A673 (cell line): ENCODE data around the gene RPL36AL. TPM values are rescaled to one million over a fixed set of nuclear protein-coding genes. Genes with fewer than 3 reads are reported as not detected.

Experiments used
- BruUV-seq: library from RNA; stranded (reverse); fragments of 400-500 nt; replicated peaks from 2 replicates; lab custom pipeline; 2021; lab: Mats Ljungman, UMichigan
- CTCF ChIA-PET: fragments of 300-600 bp; sonication (Branson Sonifier 250); formaldehyde crosslinking; loops from one replicate; lab custom pipeline; 2022; ENCODE audit warnings: antibody characterized with exemption; lab: Charles Lee
- POLR2A ChIA-PET: fragments of 300-600 bp; sonication (Branson Sonifier 250); formaldehyde crosslinking; loops from one replicate; lab custom pipeline; 2022; ENCODE audit warnings: antibody characterized with exemption; ENCODE audit not compliant: low non-redundant PET; lab: Charles Lee
- DNase-seq: peaks from one replicate; pipeline ENCODE4 v3.0.0-alpha.2; 2015; ENCODE audit warnings: low spot score
- H3K27ac ChIP-seq: fragments of 200-600 bp; sonication (generic); 2 replicates; pipeline ENCODE4 v1.5.1; 2016; ENCODE audit warnings: mixed run types, low read depth, mild to moderate bottlenecking, mixed read lengths, antibody characterized with exemption, low read length; ENCODE audit not compliant: poor library complexity, severe bottlenecking
- H3K27me3 ChIP-seq: fragments of 200-600 bp; sonication (generic); replicated peaks from 2 replicates; pipeline ENCODE4 v1.6.1; 2017; ENCODE audit warnings: mixed run types, low read depth, mild to moderate bottlenecking, mixed read lengths, antibody characterized with exemption, low read length; ENCODE audit not compliant: insufficient read depth, poor library complexity
- H3K36me3 ChIP-seq: fragments of 200-600 bp; sonication (generic); 2 replicates; pipeline ENCODE4 v1.6.1; 2016; ENCODE audit warnings: mixed run types, mild to moderate bottlenecking, mixed read lengths, antibody characterized with exemption, low read length; ENCODE audit not compliant: insufficient read depth, poor library complexity, severe bottlenecking
- H3K4me1 ChIP-seq: fragments of 200-600 bp; sonication (generic); 2 replicates; pipeline ENCODE4 v1.6.1; 2017; ENCODE audit warnings: mixed run types, mild to moderate bottlenecking, mixed read lengths, antibody characterized with exemption, low read length; ENCODE audit not compliant: insufficient read depth, poor library complexity, severe bottlenecking
- H3K4me3 ChIP-seq: fragments of 200-600 bp; sonication (generic); 2 replicates; pipeline ENCODE4 v1.5.1; 2016; ENCODE audit warnings: low read depth, mixed run types, mild to moderate bottlenecking, mixed read lengths, low read length; ENCODE audit not compliant: poor library complexity, severe bottlenecking
- H3K9me3 ChIP-seq: fragments of 200-600 bp; sonication (generic); 2 replicates; pipeline ENCODE4 v1.6.1; 2016; ENCODE audit warnings: mixed run types, low read depth, mild to moderate bottlenecking, mixed read lengths, antibody characterized with exemption, low read length; ENCODE audit not compliant: poor library complexity, severe bottlenecking
- EZH2 ChIP-seq: fragments of 200-600 bp; sonication (generic); IDR thresholded peaks from 2 replicates; pipeline ENCODE4 v1.6.1; 2017; ENCODE audit warnings: borderline replicate concordance, low read depth, mild to moderate bottlenecking, mixed read lengths, antibody characterized with exemption, low read length; ENCODE audit not compliant: poor library complexity, severe bottlenecking
- intact Hi-C: fragments of 100-400 bp; cut with micrococcal nuclease; formaldehyde crosslinking; loops from one replicate; pipeline ENCODE4 v1.10.0; 2022; ENCODE audit not compliant: unreplicated experiment
- total RNA-seq: library from RNA; stranded (reverse); gene quantifications from 2 replicates; pipeline ENCODE4 v1.2.3, GENCODE V29; 2021
- TF ChIP-seq, protein P1 (sequence below): fragments of 300-800, 200-600 bp; sonication (generic); conservative IDR thresholded peaks from 2 replicates; pipeline ENCODE4 v1.5.1; 2017; ENCODE audit warnings: low read depth, mild to moderate bottlenecking, antibody characterized with exemption, low read length, moderate library complexity, mixed read lengths

RPL36AL gene
- total RNA-seq, 1 experiment from 2014 or later: 202 TPM

DNA sequence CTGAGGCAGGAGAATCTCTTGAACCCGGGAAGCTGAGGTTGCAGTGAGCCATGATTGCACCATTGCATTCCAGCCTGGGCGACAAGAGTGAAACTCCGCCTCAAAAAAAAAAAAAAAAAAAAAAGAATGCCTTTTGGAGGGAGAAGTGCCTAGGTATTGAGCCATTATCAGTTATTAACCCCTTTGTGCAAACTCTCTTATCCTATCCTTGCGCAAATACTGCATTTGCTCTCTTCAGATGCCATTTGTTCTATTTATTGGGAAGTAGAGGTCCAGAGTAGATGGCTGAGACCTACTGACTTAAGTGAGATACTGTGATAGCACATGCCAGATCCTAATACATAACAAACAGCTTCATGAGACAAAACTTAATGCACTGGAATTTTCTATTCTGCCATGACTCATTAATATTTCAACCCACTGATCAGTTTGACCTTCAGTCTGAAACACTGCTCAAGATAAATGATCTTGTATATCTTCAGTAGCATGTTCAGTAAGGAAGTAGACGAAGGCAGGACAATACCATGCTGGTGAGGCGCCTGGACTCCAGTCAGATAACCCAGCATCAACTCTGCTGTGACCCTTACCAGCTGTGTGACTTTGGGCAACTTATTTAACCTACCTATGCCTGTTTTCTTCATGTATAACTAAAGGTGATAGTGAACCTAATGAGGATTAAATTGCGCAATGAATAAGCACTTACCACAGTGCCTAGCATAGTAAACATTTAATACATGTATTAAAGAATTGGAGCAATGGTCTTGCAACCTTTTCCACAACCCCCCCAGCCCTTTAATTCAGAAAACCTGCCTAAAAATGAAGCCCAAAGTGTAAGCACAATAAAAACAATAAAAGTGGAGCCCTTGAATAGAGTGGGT lies 20.4 kb upstream of the RPL36AL start:
- no peak overlapping the region for H3K4me3 ChIP-seq
- peaks cover 18% of the 10 kb centered on the region for H3K36me3 ChIP-seq
- ChIA-PET CTCF (no interaction called here), POLR2A (no interaction called here)
- DNase-seq: no peak
- H3K4me1 ChIP-seq: peaks cover 14% of the 10 kb centered on the region
- no peak for TF ChIP-seq EZH2
- TF ChIP-seq, protein P1, sequence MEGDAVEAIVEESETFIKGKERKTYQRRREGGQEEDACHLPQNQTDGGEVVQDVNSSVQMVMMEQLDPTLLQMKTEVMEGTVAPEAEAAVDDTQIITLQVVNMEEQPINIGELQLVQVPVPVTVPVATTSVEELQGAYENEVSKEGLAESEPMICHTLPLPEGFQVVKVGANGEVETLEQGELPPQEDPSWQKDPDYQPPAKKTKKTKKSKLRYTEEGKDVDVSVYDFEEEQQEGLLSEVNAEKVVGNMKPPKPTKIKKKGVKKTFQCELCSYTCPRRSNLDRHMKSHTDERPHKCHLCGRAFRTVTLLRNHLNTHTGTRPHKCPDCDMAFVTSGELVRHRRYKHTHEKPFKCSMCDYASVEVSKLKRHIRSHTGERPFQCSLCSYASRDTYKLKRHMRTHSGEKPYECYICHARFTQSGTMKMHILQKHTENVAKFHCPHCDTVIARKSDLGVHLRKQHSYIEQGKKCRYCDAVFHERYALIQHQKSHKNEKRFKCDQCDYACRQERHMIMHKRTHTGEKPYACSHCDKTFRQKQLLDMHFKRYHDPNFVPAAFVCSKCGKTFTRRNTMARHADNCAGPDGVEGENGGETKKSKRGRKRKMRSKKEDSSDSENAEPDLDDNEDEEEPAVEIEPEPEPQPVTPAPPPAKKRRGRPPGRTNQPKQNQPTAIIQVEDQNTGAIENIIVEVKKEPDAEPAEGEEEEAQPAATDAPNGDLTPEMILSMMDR: no peak
- BruUV-seq: no TSS peak
- intact Hi-C loops: no loop called here
- no peaks in the 10 kb centered on the region for H3K9me3 ChIP-seq
- H3K27ac ChIP-seq: no peak overlapping the region
- no peaks in the 10 kb centered on the region for H3K27me3 ChIP-seq

DNA sequence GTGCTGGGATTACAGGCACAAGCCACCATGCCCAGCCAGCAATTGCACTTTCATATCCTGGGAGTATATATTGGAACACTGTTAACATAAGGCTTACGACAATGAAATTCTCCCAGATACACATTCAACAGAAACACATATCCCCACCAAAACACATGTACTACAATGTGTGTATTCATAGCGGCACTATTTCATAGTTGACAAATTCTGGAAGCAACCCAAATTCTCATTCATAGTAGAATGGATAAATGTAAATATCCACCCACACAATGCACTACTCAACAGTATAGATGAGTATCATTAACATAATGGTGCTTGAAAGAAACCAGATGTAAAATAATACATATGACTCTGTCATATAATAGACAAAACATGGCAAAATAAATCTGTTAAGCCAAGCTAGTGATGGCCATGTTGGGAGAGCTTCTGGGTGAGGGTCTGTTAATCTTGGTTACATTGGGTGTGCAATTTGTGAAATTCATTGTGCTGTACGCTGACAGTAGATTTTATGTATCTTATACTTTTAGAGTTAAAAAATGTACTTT lies 17.2 kb upstream of the RPL36AL start:
- Histone ChIP-seq H3K36me3 (peaks cover 6% of the 10 kb centered on the region), H3K4me1 (peaks cover 14% of the 10 kb centered on the region), H3K4me3 (no peak overlapping the region), H3K27me3 (no peaks in the 10 kb centered on the region), H3K9me3 (no peaks in the 10 kb centered on the region), H3K27ac (no peak overlapping the region)
- no peak for TF ChIP-seq EZH2
- TF ChIP-seq, protein P1: no peak
- ChIA-PET CTCF (no interaction called here), POLR2A (no interaction called here)
- intact Hi-C loops: no loop called here
- DNase-seq: peak; percentile 40
- BruUV-seq: no TSS peak

DNA sequence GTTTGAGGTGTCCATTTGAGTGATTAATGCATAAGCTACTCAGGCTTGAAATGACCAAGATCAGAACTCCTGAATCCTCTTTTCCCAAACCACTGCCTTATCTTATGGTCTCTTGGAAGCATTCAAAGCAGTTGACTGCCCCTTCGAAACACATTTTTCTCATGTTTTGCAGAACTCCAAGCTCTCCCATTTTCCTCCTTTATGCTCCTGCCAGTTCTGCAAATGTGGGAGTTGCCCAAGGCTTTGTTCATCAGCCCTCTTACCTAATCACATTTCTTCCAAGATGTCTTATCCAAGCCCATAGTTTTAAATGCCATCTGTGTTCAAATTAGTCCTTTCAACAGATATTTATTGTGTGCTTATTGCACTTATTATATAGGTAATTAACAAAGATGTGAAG lies 16.4 kb upstream of the RPL36AL start:
- Histone ChIP-seq H3K27ac (no peak overlapping the region), H3K27me3 (no peaks in the 10 kb centered on the region), H3K36me3 (peaks cover 6% of the 10 kb centered on the region), H3K9me3 (no peaks in the 10 kb centered on the region), H3K4me1 (peaks cover 14% of the 10 kb centered on the region), H3K4me3 (no peak overlapping the region)
- no TSS peak for BruUV-seq
- TF ChIP-seq, protein P1: no peak
- no peak for TF ChIP-seq EZH2
- intact Hi-C loops: no loop called here
- DNase-seq: no peak
- ChIA-PET POLR2A (no interaction called here), CTCF (no interaction called here)
